ENCODE data around the gene STX11.
"Not testable (repeated sequence)": the region's sequence is repeated elsewhere in the genome, so short reads cannot be mapped to it uniquely, and the experiment has no call there.

STX11 gene

GRCh38 chr6:144177726-144178125 lies 27.4 kb downstream of the STX11 start:
- DNase-seq (ENCODE audit: low spot score): no peak

DNA sequence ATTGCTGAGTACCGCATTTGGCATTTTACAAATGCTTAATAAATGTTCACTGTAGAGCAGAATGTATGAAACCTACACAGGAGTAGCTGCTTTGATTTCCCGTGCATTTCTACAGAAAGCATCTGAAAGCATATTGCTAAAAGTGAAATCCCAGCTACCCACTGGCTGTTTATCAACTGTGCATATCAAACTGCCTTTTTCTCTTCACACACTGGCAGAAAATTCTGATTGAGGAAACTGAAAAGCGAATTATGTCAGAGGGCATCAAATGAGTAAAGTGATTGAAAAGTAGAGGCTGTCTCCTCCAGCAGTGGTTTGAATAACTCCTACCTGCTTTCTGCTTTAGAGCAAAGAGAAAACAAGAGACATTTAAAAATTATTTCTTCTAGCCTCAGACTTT lies 28.0 kb downstream of the STX11 start:
- DNase-seq (ENCODE audit: low spot score): no peak

DNA sequence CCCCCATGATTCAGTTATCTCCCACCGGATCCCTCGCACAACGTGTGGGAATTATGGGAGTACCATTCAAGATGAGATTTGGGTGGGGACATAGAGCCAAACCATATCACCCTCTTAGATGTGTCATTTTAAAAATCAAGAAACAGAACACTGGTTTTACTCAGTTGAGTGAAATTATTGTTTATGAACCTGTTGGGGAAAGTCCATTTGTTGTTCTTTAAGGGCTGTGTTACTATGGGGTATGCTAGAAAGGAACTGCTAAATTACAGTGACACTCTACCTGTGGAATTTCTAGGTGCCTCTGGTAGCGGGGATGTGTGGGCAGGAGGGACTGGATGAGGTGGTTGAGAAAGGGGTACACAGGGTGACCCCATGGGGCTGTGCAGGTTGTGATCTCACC lies 28.9 kb downstream of the STX11 start:
- no peak for DNase-seq (ENCODE audit: low spot score)

- DNase-seq (ENCODE audit: low spot score): no peak
Observed at GRCh38 chr6:144179828-144180227, 29.5 kb downstream of the STX11 start.

DNA sequence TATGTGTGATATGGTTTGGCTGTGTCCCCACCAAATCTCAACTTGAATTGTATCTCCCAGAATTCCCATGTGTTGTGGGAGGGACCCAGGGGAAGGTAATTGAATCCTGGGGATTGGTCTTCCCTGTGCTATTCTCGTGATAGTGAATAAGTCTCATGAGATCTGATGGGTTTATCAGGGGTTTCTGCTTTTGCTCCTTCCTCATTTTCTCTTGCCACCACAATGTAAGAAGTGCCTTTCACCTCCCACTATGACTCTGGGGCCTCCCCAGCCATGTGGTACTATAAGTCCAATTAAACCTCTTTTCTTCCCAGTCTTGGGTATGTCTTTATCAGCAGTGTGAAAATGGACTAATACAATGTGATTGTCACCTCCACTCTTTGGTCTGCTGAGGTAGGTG lies 30.0 kb downstream of the STX11 start:
- not testable (repeated sequence) for DNase-seq (ENCODE audit: low spot score)

DNA sequence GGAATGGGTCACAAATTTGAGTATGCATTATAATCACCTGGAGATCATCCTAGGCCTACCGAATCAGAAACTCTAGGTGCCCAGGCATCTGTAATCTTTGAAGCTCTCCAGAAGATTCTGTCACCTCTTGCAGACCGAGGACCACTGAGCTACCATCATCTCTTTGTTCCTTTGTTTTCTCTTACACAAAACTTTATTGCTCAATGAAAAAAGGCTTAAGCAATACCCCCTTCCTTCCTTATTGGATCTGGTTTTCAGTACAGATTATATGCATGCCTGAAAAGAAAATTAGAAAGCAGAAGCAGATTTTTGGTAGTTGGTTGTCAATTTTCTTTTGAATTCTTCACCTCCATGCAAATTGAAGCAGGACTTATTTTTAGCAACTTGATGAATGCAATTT lies 31.3 kb downstream of the STX11 start:
- DNase-seq (ENCODE audit: low spot score): no peak

DNA sequence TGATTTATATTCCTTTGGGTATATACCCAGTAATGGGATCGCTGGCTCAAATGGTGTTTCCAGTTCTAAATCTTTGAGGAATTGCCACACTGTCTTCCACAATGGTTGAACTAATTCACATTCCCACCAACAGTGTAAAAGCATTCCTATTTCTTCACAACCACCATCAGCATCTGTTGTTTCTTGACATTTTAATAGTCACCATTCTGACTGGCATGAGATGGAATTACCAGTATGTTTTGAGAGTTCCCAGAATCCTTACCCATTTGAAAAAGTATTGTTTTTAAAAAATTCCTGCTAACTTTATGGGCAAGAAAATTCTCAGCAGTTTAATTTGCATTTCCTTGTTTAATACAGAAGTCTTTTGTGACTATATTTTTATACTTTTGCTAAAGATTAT lies 33.9 kb downstream of the STX11 start:
- not testable (repeated sequence) for DNase-seq (ENCODE audit: low spot score)

DNA sequence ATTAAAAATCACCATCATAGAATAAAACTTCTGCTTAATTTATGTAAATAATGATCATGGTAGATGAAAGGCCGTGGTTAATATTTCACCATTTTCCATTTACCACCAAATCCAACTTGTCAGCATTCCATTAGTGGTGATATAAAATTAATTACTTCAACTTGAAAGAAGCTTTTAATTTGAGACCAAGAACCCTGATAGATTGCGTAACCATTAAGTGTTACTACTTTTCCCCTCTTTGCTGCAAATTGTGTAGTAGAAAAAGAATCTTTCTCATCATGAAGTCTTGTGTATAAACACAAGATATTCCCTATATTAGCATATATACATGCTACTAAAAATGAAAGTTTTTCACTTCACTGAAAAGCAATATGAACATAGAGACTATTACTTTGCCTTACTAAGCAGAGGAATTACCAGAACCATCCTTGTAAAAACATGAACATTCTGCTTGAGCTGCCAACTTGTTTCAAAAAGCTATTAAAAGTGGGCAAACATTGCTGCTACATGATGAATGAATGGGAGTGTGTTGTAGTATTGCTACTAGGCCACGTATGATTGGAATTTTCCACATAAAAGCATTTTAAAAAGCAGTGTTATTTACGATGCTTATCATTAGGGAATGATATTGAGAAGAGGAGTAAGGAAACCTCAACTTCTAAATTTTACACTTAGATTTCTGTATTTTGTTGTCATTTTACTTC lies 35.0 kb downstream of the STX11 start:
- no peak for DNase-seq (ENCODE audit: low spot score)

- no peak for DNase-seq (ENCODE audit: low spot score)
Observed at GRCh38 chr6:144186817-144187625, 36.7 kb downstream of the STX11 start.

GRCh38 chr6:144189351-144189750 lies 39.0 kb downstream of the STX11 start:
- no peak for DNase-seq (ENCODE audit: low spot score)

DNA sequence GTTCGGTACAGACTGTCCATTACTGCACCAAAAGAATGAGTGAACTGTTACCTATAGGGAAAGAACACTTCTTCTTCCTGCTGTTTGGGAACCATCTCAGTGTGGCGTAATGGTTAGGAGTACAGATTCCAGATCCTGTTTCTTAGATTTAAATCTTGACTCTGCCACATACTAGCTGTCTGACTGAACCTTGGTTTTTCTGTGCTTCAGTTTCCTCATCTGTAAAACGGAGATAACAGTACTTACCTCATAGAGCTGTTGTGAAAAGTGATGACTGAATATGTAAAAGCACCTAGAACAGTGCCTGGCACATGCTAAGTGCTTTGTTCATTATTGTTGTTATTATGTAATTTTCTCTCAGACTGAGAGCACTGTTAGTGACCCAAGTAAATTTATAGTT lies 39.8 kb downstream of the STX11 start:
- DNase-seq (ENCODE audit: low spot score): no peak

- no peak for DNase-seq (ENCODE audit: low spot score)
Observed at GRCh38 chr6:144190593-144190992, 40.3 kb downstream of the STX11 start.

DNA sequence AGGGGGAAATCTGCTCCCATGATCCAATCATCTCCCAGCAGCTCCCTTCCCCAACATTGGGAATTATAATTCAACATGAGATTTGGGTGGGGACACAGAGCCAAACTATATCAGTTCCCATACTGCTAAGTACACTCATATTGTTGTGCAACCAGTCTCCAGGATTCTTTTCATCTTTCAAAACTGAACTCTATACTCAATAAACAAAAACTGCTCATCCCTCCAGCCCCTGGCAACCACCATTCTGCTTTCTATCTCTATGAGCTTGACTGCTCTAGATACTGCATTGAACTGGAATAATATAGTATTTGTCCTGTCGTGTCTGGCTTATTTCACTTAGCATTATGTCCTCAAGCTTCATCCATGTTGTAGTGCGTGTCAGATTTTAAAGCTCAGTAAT lies 42.9 kb downstream of the STX11 start:
- no peak for DNase-seq (ENCODE audit: low spot score)

DNA sequence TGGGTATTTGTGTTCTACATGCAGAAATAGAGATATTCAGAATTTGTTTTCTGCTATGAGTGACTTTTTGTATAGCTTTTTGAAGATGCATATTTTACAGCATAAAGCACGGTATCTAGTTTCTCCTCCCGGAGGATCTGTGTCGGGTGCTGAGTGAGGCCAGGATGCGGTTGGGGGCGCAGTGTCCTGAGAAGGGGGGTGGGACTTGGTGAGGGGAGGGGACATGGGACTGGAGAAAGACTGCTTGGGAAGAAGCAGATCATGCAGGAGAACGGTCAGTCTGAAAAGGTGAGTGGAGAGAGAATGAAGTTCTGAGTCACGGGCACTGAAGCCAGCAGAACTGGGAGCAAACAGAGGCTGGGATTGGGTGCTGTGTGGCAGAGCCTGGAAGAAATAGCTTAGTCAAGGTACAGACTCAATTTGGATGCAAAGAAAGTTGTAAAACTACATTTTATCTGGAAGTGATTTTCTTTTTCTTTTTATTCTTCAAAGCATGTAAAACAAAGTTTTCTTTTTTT lies 44.0 kb downstream of the STX11 start:
- DNase-seq (ENCODE audit: low spot score): no peak

- DNase-seq (ENCODE audit: low spot score): no peak
Observed at GRCh38 chr6:144195671-144196270, 45.5 kb downstream of the STX11 start.

GRCh38 chr6:144197919-144198318 lies 47.6 kb downstream of the STX11 start:
- DNase-seq (ENCODE audit: low spot score): no peak

- no peak for DNase-seq (ENCODE audit: low spot score)
Observed at GRCh38 chr6:144202879-144203468, 52.7 kb downstream of the STX11 start.

GRCh38 chr6:144211160-144211559 lies 60.8 kb downstream of the STX11 start:
- no peak for DNase-seq (ENCODE audit: low spot score)

DNA sequence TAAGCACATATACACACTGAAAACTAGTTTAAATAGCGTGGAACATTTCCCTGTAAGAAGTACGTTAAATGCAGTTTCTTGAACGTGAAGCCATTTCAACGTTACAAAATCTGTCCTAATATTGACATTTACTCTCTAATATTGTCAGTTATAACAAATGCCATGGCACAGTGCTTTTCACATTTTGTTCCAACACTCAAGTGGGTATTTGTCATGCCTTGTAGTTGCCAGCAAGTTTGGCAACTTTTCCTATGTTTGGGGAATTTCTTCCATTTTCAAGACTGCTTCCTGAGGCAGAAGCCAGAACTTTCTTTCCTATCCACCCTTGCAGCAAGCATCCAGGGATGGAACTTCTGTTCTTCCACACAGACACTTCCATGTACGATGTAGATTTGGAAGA lies 63.0 kb downstream of the STX11 start:
- DNase-seq (ENCODE audit: low spot score): no peak

DNA sequence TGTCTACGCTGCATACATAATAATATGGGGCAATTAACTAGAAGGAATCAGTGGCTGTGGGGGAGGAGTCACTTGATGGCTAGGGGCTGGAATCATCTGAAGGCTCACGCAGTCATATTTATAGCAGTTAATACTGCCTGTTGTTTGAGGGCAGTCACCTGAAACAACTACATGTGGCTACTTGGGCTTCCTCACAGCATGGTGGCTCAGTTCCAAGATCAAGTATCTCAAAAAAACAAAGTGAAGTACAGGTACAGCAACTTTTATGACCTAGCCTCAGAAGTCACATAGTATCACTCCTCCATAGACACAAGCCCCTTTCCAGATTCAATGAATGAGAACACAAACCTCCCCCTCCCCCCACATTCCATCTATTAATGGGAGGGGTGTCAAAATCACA lies 63.7 kb downstream of the STX11 start:
- DNase-seq (ENCODE audit: low spot score): no peak

GRCh38 chr6:144214622-144215401 lies 64.5 kb downstream of the STX11 start:
- DNase-seq (ENCODE audit: low spot score): no peak

DNA sequence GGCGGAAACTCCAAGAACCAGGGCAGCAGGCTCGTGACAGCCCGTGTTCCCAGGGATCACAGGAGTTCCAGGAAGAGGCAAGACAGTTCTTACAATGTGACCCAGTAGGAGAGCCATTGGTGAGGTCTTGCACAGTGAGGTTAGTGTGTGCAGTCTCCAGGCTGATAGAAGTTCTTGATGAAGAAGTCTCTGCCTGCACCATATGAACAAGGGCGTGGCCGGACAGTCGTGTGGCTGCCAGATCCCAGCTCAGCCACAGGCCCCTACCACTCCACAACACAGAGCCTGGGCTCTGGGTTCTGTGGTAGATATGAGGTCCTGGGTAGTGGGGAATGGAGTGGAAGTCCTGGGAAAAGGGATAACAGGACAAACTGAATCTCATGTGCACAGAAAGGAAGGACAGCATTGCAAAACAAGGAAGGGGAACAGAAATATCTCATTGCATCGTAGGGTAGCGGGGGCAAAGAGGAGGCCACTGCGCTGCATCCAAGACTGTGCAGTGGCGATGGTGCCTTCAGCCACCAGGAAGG lies 65.2 kb downstream of the STX11 start:
- peak; percentile 25 for DNase-seq (ENCODE audit: low spot score)
